Measurements from ENCODE around the gene BAIAP2L1. TPM values are rescaled to one million over a fixed set of nuclear protein-coding genes. Genes with fewer than 3 reads are reported as not detected.
A peak's percentile ranks its signal among the peaks of the same experiment; 100 is the strongest.

BAIAP2L1 gene
- total and polyA plus RNA-seq, 2 of the 8 experiments (the other 6 are each of a cell fraction or from before 2014, with no cell fraction given) = 19.2 to 42.9 TPM

GRCh38 chr7:98251601-98252424 is 149.1 kb downstream of the BAIAP2L1 start, which contains the start of gene TECPR1 (continued):
- TF ChIP-seq ATF2 (IDR thresholded peaks at IDR 0.05; ENCODE audit: low read length) = no peak
- no peak for TF ChIP-seq JUN (IDR thresholded peaks at IDR 0.05; ENCODE audit: low read depth, low read length)
- no peak for TF ChIP-seq EZH2 (IDR thresholded peaks at IDR 0.05; ENCODE audit: low read depth, low read length, severe bottlenecking)
- TF ChIP-seq BACH1 (IDR thresholded peaks at IDR 0.05; ENCODE audit: low read length) = 0 out of 2 replicates have a peak, but pooled peaks have one; percentile 5
- peak; percentile 76; the same call in 1 of the 2 replicates for TF ChIP-seq RBBP5 (IDR thresholded peaks at IDR 0.05; ENCODE audit: borderline replicate concordance, low read depth, low read length)
- TF ChIP-seq HDAC2 (IDR thresholded peaks at IDR 0.05; ENCODE audit: borderline replicate concordance in 1 of 2, low read depth in 2 of 2, low read length in 2 of 2) = peak; percentile 34 to 46; a peak in 1 of 4 replicates
- no peak for TF ChIP-seq ATF3 (IDR thresholded peaks at IDR 0.05; ENCODE audit: insufficient read depth, low read depth, low read length)
- no peak for TF ChIP-seq FOSL1 (IDR thresholded peaks at IDR 0.05; ENCODE audit: insufficient read depth, low read depth, low read length)
- TF ChIP-seq EGR1 (IDR thresholded peaks at IDR 0.05; ENCODE audit: borderline replicate concordance, low read depth, low read length) = 0 out of 2 replicates have a peak, but pooled peaks have one; percentile 9
- no peak for TF ChIP-seq POU5F1 (IDR thresholded peaks at IDR 0.05; ENCODE audit: low read depth, low read length)
- TF ChIP-seq EP300 (IDR thresholded peaks at IDR 0.05; ENCODE audit: borderline replicate concordance in 1 of 2, low read depth in 2 of 2, low read length in 2 of 2) = no peak
- TF ChIP-seq TAF1 (IDR thresholded peaks at IDR 0.05; ENCODE audit: low read depth, low read length) = peak; percentile 5; the same call in 1 of the 2 replicates
- TF ChIP-seq SRF (IDR thresholded peaks at IDR 0.05; ENCODE audit: low read depth, low read length) = no peak
- TF ChIP-seq KDM1A (IDR thresholded peaks at IDR 0.05; ENCODE audit: borderline replicate concordance, low read length) = no peak
- TF ChIP-seq POLR2A (IDR thresholded peaks at IDR 0.05; ENCODE audit: control extremely low read depth in 1 of 2, low read depth in 2 of 2, low read length in 2 of 2) = peak in 1 of 2 experiments; percentile 48; a peak in 1 of 3 replicates
- no peak for TF ChIP-seq BCL11A (IDR thresholded peaks at IDR 0.05; ENCODE audit: low read depth in 2 of 2, low read length in 2 of 2)
- TF ChIP-seq NRF1 (IDR thresholded peaks at IDR 0.05; ENCODE audit: low read depth, low read length) = no peak
- TF ChIP-seq RNF2 (IDR thresholded peaks at IDR 0.05; ENCODE audit: borderline replicate concordance, low read depth, low read length, missing control alignments, poor library complexity, severe bottlenecking) = no peak
- TF ChIP-seq YY1 (IDR thresholded peaks at IDR 0.05; ENCODE audit: low read depth, low read length) = no peak
- TF ChIP-seq GTF2F1 (IDR thresholded peaks at IDR 0.05; ENCODE audit: borderline replicate concordance, low read depth, low read length) = no peak
